Esophagus squamous epithelium (tissue), 4 donors: ENCODE results near the gene AXIN1.

Experiments
- POLR2A ChIP-seq, 4 donors: fragments of 450-650 bp; IDR thresholded peaks; one replicate each; pipeline ENCODE4 v1.6.1; 2017; ENCODE audit warnings: antibody characterized with exemption in 4 of 4, mild to moderate bottlenecking in 4 of 4, moderate library complexity in 3 of 4
- TF ChIP-seq, protein P1 (sequence below), 6 experiments: fragments of 450-650 bp in 4 of 6; fragments of 200-600 bp in 2 of 6; sonication (generic) in 2 of 6; IDR thresholded peaks; one replicate each; pipeline ENCODE4 v1.5.1; 2016 to 2019; ENCODE audit warnings: antibody characterized with exemption in 6 of 6, mild to moderate bottlenecking in 4 of 6, moderate library complexity in 4 of 6

DNA sequence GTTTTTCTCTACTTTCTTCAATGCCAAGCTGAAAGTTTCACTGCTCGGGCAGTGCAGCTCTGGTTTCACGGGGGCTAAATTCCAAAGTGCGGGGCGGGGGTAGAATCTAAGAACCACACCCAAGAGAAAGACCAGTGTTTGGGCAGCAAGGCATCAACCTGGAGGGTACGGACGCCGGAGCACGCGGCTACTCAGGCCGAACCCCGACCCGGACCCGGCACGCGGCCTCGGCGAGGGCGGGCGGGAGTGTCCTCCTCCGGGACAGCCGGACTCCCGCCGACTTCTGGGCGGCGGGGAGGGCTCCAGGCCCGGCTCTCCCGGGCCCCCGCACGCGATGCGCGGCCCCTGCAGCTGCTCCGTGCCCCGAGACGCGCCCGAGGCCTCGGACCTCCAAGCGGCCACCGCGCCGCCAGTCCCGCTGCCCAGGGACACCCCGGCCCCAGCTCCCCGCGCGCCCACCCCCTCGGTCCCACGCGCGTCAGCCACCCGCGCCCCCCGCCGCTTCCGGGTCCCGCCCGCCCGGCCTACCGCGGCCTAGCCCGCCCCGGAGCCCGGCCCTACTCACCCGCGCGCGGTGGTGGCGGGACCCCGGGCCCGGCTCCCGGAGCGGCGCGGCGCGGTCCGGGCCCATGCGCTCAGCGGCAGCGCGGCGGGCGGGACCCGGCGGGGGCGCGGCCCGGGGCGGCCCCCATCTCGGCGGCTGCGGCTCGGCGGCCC is 561 bp downstream of the AXIN1 start:
- TF ChIP-seq, protein P1, sequence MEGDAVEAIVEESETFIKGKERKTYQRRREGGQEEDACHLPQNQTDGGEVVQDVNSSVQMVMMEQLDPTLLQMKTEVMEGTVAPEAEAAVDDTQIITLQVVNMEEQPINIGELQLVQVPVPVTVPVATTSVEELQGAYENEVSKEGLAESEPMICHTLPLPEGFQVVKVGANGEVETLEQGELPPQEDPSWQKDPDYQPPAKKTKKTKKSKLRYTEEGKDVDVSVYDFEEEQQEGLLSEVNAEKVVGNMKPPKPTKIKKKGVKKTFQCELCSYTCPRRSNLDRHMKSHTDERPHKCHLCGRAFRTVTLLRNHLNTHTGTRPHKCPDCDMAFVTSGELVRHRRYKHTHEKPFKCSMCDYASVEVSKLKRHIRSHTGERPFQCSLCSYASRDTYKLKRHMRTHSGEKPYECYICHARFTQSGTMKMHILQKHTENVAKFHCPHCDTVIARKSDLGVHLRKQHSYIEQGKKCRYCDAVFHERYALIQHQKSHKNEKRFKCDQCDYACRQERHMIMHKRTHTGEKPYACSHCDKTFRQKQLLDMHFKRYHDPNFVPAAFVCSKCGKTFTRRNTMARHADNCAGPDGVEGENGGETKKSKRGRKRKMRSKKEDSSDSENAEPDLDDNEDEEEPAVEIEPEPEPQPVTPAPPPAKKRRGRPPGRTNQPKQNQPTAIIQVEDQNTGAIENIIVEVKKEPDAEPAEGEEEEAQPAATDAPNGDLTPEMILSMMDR (IDR thresholded peaks at IDR 0.05), result no peak
- no peak for TF ChIP-seq POLR2A (IDR thresholded peaks at IDR 0.05)
